ENCODE results near the gene OTUB1.

GRCh38 chr11:64006398-64006797 lies 20.2 kb downstream of the OTUB1 start:
- TF ChIP-seq CTCF (IDR thresholded peaks at IDR 0.05; ENCODE audit: low read depth, low read length) (no peak), EZH2phosphoT487 (IDR thresholded peaks at IDR 0.05; ENCODE audit: low read depth) (no peak)

Measured in OCI-LY3 (cell line).